NCI-H2029 treated with DMSO at 0.1 percent for 48 hours (cell line): ENCODE results near the gene WASHC1.
"Not testable (repeated sequence)": the region's sequence is repeated elsewhere in the genome, so short reads cannot be mapped to it uniquely, and the experiment has no call there.

Source experiments
- DNase-seq: peaks from one replicate; lab custom pipeline; 2025; lab: John Stamatoyannopoulos, UW

The WASHC1 gene, protein sequence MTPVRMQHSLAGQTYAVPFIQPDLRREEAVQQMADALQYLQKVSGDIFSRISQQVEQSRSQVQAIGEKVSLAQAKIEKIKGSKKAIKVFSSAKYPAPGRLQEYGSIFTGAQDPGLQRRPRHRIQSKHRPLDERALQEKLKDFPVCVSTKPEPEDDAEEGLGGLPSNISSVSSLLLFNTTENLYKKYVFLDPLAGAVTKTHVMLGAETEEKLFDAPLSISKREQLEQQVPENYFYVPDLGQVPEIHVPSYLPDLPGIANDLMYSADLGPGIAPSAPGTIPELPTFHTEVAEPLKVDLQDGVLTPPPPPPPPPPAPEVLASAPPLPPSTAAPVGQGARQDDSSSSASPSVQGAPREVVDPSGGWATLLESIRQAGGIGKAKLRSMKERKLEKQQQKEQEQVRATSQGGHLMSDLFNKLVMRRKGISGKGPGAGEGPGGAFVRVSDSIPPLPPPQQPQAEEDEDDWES

DNA sequence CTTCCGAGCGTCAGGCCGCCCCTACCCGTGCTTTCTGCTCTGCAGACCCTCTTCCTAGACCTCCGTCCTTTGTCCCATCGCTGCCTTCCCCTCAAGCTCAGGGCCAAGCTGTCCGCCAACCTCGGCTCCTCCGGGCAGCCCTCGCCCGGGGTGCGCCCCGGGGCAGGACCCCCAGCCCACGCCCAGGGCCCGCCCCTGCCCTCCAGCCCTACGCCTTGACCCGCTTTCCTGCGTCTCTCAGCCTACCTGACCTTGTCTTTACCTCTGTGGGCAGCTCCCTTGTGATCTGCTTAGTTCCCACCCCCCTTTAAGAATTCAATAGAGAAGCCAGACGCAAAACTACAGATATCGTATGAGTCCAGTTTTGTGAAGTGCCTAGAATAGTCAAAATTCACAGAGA, at the start of gene WASHC1:
TSS of gene WASHC1 (minus strand) at position 101 of the 400 bp plus-strand sequence. CDS start 4,457 bp downstream, outside the sequence.
- not testable (repeated sequence) for DNase-seq

DNA sequence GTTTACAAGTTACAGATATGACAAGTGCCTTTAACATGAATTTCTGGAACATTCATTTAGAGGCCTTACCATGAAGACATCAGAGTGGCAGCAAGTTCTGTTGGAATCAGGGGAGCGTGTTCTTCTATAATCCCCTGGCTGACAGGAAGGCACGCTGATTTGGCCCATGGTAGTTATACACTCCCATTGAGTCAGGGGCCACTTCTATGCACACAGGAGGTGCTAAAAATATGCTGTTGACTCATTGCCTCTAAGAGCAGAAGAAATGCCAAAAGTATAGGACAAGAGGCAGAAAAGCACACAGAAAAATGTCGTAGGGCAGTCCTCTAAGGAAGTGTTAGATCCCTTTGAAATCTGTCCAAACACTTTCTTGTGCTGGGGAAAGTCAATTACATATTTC, 49.1 kb upstream of the WASHC1 start:
- DNase-seq, result not testable (repeated sequence)

DNA sequence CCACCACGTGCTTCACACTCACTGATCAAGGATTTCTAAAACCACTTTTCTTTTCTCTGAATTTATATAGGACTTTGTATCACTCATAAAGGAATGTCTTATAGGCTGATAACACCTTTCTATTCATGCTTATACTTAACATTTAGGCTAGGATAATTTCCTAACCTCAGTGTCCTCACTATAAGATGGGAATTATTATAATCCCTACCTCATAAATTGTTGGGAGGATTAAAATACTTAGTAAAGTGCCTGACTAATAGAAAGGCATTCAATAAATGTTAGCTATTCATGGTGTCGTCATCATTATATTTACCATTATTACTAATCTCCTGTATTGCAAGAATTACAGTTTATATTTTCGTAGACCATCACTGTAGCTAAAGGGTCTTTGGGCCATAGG, 47.1 kb upstream of the WASHC1 start:
- not testable (repeated sequence) for DNase-seq

DNA sequence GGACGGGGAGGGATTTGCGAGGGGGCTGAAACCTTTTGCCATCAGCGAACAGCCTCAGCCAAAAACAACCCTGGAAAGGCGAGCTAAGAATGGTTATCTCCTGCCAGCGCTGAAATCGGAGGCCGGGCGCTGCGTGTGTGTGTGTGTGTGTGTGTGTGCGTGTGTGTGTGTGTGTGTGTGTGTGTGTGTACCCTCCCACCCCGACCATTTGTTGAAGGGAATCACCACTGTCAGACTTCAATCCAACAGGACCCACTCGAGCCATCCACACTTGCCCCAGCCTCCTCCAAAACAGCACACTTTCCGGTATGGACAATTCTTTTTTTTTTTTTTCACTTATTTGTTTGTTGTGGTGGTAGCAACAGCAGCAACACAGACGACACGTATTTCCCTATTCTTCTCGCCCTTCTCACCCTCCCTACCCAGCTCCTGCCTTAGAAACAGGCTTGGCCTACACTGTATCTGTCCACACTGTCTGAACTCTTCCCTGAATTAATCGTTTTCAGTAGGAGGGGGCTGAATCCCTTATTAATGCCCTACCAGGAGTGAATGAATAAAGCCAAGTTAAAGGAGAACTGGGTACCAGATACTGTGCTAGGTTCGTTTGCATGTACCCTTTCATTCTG, 44.8 kb upstream of the WASHC1 start:
- not testable (repeated sequence) for DNase-seq

DNA sequence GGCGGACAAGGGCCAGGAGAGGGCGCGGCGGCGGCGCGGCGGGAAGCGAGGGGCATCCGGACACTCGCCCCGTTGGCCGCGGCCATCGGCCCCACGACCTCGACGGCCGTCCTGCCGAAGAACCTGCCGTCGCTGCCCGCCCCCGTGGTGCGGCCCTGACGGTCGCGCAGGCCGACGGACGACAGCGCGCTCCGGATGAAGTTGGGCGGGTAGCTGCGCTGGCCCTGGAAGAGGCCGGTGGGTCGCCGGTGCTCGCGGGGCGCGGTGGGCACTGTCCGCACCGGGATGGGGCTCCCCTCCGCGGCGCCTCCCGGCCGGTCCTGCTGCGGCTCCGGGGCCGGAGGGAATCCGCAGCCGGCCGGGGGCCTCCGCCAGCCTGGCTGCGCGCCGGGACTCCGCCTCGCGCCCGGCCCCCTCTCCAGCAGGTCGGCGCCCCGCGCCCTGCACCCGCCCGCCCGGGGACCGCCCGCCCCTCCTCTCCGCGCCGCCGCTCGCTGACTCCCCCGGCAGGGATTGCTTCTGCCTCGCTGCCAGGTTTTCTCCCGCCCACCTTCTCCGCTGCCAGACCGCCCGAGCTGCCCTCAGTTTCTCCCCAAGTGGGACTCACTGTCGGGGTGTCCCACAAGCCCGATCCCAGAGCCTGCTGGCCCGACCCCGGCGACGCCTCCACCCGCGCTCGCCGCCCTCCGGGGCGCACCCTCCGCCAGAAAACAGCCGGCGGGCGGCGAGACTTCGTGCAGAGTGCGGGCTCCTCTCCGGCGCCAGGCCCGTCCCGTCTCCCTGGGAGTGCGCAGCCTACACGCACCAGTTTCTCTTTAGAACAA, 44.0 kb upstream of the WASHC1 start:
- DNase-seq, result not testable (repeated sequence)

DNA sequence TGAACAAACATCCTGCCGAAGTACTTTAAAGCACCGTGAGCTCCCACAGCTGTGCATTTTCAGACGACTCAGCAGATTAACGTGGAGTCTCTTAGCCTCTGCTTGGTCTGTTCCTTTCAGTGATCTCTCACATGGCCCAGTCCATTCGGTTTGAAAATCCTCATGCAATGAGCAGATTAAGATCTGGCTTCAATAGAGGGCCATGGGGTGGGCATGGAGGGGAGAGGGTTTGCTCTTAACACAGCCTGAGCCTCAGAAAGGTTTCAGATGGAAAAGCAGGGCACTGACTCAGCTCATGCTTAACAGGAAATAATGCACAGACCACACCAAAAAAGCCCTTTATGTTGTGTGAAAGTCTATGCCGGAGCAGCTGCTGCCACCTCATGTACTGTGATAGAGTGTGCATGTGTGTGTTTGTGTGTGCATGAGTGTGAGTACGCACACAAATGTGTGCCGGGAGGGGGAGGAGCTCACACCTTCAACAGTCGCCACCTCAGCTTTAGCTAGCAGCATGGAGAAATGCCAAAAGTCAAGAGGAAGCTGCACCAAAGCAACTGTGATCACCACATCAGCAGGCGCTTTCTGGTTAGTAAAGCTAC, 33.9 kb upstream of the WASHC1 start:
- not testable (repeated sequence) for DNase-seq

DNA sequence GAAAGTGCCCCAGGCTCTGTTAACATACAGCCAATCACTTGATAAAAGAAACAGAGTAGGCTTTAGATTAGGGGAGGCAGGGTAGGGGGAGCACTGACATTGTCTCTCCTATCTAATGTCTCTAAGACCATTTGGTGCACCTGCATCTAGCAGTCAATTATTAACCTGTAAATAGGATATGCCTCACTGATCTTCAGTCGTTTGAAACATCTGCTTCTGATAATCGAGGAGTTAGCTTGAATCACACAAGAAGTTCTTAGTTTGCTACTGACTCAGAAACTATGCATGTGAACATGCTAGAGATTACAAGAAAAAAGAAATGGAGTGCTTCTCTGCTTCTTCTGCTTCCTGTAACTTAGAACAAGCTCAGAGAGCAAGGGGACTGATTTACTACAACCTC, 23.4 kb upstream of the WASHC1 start:
- not testable (repeated sequence) for DNase-seq

DNA sequence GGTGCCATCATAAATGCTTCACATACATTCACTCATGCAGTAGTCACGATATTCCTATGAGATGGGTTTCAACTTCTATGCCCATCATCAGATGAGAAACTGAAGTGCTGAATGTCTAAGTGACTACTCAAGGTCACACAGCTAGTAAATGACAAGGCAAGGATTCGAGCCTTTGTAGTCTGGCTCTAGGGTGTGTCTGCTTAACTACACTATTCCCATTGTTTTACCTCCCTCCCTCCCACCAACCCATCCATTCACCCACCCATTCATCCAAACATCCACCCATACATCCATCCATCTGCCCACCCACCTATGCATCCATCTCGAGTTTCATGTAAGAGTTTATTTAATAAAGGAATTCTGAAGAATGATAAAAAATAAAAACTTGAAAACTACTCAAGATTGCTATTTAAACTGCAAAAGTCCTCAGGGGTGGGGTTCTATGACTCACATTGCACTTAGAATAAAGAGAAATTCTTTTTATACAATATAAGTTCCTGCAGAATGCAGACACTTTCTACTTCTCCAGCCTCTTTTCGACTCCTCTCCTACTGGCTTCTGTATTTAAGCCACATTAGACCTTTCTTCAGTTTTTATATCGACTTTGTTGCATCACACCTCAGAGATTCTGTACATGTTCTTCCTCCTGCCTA, 19.1 kb upstream of the WASHC1 start:
- DNase-seq, result not testable (repeated sequence)

DNA sequence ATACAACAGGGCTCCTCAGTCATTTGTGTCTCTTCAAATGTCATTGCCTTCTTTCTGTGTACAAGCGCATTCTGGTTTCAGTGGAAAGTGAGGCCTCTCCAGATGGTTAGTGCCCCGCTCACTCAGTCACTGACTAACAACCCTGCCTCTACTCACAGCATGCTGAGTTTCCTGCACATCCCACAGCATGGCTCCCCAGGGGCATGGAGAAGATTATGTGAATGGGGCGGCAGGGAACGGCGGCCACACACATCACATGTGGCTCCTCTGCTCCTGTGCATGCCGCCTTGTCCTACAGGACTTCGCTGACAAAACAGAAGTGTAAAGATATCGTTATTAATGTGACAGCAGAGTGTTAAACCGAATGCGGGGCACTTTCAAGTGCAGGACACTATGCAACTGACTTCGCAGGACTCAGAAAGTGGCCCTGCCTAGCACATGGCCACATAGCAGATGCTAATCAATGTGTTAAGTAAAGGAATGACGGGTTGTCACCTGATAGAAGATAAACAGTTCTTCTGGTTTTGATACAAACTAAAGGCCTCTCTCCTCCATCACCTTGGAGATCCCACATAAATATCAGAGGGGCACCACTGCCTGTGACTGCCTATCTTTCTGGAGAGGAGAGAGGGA, 17.5 kb upstream of the WASHC1 start:
- not testable (repeated sequence) for DNase-seq

DNA sequence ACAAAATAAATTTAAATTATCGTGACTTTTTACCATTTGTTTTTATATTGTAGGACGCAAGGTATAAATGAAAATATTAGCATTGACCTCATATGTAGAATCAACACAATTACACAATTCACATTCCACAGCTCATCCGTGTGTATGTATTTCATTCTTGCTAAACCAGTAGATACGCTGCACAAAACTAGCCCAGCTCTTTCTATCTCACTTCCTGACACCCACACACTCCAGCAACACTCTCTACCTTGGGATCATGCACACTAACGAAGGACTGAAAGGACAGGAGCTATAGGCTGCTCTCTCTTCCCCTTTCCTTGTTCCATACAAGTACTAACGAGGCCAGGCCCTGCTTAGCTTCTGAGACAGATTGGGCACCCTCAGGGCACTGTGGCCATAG, 16.9 kb upstream of the WASHC1 start:
- not testable (repeated sequence) for DNase-seq

DNA sequence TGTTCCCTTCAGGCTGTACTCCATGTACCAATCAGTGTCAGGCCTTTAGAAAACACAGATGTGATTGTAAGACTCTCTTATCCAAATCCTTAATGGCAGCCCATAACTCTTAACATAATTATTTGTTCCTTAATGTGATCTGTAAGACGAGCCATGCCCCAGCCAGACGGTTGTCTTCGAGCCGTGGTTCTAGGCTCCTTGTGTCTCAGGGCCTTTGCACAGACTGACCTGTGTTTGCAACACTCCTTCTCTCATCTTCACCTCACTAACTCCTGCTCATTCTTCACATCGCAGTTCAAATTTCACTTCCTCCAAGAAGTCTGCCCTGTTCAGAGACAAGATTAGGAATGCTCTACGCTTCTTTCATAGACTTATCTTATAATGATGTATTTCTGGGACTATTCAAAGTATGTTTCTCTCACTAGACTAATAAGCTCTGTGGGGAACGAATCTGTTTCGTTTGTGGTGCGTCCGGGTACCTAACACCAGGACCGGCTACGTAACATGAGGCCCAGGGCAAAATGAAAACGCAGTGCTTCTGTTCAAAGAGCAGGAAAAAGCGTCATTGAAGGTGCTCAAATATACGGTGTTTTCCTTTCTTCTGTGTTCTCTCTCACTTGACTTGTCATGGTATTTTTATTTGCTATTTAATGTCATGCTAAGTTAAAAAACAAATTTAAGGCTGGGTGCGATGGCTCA, 16.1 kb upstream of the WASHC1 start:
- not testable (repeated sequence) for DNase-seq

DNA sequence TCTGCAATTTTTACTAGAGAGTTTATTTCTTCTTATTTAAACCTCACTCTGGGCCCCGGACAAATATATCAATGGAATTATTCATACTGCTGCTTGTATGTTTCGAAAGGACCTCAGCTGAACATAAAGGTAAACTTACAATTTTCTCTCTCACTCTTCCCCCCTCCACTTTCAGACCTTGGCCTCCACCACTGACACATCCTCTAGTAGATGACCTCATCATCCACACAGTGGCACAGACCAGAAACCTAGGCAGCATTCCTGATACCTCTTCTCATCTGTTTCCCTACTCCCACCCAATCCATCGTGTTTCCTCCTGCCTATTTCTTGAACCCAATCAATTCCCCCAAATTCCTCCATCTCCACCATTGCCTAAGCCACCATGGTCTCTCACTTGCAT, 15.2 kb upstream of the WASHC1 start:
- DNase-seq, result not testable (repeated sequence)

DNA sequence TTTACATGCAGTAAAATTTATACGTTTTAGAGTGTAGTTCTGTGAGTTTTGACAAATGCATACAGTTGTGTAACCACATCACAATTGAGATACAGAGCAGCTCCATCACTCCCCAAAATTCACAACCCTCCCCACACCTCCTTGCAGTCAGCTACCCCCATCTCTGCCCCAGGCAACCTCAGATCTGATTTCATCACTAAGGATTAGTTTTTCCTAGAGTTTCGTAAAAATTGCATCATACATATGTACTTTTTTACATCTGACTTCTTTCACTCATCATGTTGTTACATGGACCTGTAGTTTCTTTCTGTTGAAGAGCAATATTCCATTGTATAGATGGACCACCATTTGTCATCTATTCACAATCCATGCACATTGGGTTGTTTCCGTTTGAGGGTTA, 14.4 kb upstream of the WASHC1 start:
- DNase-seq, result not testable (repeated sequence)

DNA sequence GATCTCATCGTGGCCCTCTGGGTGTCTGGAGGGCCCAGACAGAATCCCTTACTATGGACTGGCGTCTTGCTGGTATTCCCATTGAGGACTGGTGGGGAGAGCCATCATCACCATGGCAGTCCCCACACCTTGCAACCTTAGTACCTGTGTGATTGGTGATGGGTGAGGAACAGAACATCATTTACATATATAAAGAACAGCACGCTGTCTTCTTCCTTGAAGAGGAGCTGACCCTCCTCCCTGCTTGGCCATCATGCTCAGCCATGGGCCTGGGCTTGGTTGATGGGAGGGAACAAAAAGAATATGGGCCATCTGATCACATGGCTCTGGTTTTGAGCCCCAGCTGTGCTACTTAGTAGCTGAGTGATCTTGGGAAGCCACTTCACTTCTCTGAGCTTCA, 13.9 kb upstream of the WASHC1 start:
- DNase-seq, result not testable (repeated sequence)

DNA sequence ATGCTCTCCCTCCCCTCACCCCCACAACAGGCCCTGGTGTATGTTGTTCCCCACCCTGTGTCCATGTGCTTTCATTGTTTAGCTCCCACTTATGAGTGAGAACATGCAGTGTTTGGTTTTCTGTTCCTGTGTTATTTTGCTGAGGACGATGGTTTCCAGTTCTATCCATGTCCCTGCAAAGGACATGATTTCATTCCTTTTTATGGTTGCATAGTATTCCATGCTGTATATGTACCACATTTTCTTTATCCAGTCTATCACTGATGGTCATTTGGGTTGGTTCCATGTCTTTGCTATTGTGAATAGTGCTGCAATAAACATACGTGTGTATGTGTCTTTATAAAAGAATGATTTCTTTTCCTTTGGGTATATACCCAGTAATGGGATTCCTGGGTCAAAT, 12.6 kb upstream of the WASHC1 start:
- DNase-seq, result not testable (repeated sequence)

DNA sequence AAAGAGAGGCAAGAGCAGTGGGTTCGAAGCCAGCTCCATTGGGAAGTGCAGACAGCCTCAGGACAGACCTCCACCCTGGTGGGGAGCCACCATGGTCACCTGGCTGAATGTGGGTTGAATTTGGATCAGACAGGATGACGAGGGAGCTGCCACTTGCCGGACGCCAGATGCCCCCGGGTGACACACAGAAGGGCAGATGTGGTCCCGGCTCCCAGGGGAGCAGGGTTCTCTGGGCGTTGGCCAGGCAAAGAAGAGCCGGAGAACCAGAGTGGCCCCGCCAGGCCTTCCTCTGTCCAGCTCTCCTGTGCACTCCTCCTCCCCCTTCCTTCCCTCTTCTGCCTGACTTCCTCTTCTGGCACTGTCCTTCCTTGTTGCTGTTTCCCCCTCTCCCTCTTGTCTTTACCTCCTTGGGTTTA, 12.0 kb upstream of the WASHC1 start:
- not testable (repeated sequence) for DNase-seq

DNA sequence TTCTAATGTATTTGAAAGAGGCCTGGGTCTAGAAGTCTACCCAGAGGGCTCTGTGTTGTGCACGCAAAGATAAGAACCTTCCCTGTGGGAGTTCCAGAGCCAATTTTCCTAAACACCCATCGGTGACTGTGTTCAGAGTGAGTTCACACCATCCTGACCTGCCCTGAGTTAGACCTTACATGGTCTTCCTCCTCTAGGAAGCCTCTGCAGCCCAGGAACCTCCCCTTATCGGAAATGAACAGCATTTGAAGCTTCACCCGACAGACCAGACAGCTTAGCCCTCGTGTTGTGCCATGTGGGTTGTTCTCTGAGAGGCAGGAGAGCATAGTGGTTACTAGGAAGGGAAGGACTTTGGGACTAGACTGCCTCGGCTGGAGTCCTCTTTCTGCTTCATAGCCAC, 3.1 kb upstream of the WASHC1 start:
- not testable (repeated sequence) for DNase-seq

DNA sequence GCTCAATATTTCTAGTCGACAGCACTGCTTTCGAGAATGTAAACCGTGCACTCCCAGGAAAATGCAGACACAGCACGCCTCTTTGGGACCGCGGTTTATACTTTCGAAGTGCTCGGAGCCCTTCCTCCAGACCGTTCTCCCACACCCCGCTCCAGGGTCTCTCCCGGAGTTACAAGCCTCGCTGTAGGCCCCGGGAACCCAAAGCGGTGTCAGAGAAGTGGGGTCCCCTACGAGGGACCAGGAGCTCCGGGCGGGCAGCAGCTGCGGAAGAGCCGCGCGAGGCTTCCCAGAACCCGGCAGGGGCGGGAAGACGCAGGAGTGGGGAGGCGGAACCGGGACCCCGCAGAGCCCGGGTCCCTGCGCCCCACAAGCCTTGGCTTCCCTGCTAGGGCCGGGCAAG, 481 bp downstream of the WASHC1 start:
- DNase-seq, result not testable (repeated sequence)

DNA sequence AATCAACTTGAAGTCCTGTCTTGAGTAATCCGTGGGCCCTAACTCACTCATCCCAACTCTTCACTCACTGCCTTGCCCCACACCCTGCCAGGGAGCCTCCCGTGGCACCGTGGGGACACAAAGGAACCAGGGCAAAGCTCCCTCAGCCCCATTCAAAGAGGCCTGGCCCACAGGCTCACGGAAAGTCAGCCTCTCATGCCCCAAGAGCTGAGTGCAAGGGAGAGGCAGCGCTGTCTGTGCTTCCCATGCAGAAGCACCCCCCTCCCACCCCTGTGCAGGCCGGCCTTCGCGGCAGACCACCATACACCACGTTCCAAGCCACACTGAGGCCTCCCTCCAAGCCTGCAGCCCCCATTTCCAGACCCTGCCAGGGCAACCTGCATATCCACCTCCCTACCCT, 7.6 kb downstream of the WASHC1 start:
- not testable (repeated sequence) for DNase-seq

DNA sequence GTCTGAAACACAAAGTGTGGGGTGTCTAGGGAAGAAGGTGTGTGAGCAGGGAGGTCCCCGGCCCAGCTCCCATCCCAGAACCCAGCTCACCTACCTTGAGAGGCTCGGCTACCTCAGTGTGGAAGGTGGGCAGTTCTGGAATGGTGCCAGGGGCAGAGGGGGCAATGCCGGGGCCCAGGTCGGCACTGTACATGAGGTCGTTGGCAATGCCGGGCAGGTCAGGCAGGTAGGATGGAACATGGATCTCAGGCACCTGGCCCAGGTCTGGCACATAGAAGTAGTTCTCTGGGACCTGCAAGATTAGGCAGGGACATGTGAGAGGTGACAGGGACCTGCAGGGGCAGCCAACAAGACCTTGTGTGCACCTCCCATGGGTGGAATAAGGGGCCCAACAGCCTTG, 12.4 kb downstream of the WASHC1 start:
- not testable (repeated sequence) for DNase-seq
